ENCODE data around the gene ETFRF1.

DNA sequence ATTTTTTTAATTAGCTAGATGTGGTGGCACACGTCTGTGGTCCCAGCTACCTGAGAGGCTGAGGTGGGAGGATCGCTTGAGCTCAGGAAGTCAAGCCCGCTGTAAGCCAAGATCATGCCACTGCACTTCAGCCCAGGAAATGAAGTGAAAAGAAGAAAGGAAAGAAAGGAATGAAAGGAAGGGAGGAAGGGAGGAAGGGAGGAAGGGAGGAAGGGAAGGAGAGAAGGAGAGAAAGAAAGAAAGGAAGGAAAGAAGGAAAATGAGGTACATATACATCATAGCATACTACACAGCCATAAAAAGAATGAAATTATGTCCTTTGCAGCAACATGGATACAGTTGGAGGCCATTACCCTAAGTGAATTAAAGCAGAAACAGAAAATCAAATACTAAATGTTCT lies 12.3 kb upstream of the ETFRF1 start:
- TF ChIP-seq CTCF (IDR thresholded peaks at IDR 0.05 in 4 of 5, conservative IDR thresholded peaks at IDR 0.05 in 1 of 5), result no peak
- TF ChIP-seq POLR2A (IDR thresholded peaks at IDR 0.05), result no peak

Data from gastrocnemius medialis (tissue), 4 donors.